Measurements from ENCODE around the gene TAF4.

- TF ChIP-seq CTCF (IDR thresholded peaks at IDR 0.05) (no peak), POLR2A (IDR thresholded peaks at IDR 0.05) (no peak)
These were observed 49.2 kb upstream of the TAF4 start for GRCh38 chr20:62114894-62115293.

Measured in testis (tissue), 2 donors.